Esophagus muscularis mucosa (tissue), 4 donors: ENCODE results near the gene RUSC1.

Experiments used
- CTCF ChIP-seq, 3 experiments: fragments of 200-600 bp in 2 of 3; fragments of 450-650 bp in 1 of 3; sonication (generic) in 2 of 3; IDR thresholded peaks; one replicate each; pipeline ENCODE4 v1.5.1; 2017 to 2019; ENCODE audit warnings: antibody characterized with exemption in 3 of 3, mild to moderate bottlenecking in 2 of 3, moderate library complexity in 1 of 3
- EP300 ChIP-seq: sonication (generic); formaldehyde crosslinking; IDR thresholded peaks from one replicate; pipeline ENCODE4 v1.6.1; 2017; ENCODE audit warnings: antibody characterized with exemption
- POLR2A ChIP-seq: fragments of 450-650 bp; IDR thresholded peaks from one replicate; pipeline ENCODE4 v1.6.1; 2017; ENCODE audit warnings: antibody characterized with exemption, moderate library complexity, mild to moderate bottlenecking, low read depth

- TF ChIP-seq CTCF (IDR thresholded peaks at IDR 0.05) (no peak), POLR2A (no peak), EP300 (no peak)
Measured at GRCh38 chr1:155352631-155353030, 31.9 kb downstream of the RUSC1 start.
